SK-N-SH treated with all-trans-retinoic acid at 6 μM for 48 hours (cell line): Measurements from ENCODE around the gene IL16.

Experiments
- ATAC-seq: fragments of 200-7000 bp; cut with Tn5 transposase; 3 replicates; pipeline ENCODE4 v1.9.1; 2020; ENCODE audit warnings: mild to moderate bottlenecking, moderate library complexity
- BACH2 ChIP-seq: fragments of 250-450 bp; sonication (Bioruptor Pico); IDR thresholded peaks from 2 replicates; pipeline ENCODE4 v1.9.0; 2021; ENCODE audit warnings: mild to moderate bottlenecking, borderline replicate concordance
- CSDC2 ChIP-seq: fragments of 250-450 bp; sonication (Bioruptor Pico); IDR thresholded peaks from 2 replicates; pipeline ENCODE4 v1.5.0; 2020; ENCODE audit warnings: mild to moderate bottlenecking, moderate library complexity
- CSRNP3 ChIP-seq: fragments of 250-450 bp; sonication (Bioruptor Pico); IDR thresholded peaks from 2 replicates; pipeline ENCODE4 v1.5.1; 2021; ENCODE audit warnings: mild to moderate bottlenecking, moderate library complexity
- ESRRG ChIP-seq: fragments of 250-450 bp; sonication (Bioruptor Pico); IDR thresholded peaks from 2 replicates; pipeline ENCODE4 v1.6.1; 2021; ENCODE audit warnings: mild to moderate bottlenecking
- GLIS3 ChIP-seq: fragments of 250-450 bp; sonication (Bioruptor Pico); IDR thresholded peaks from 2 replicates; pipeline ENCODE4 v1.5.0; 2020; ENCODE audit warnings: mild to moderate bottlenecking, moderate library complexity
- ISL1 ChIP-seq: fragments of 250-450 bp; sonication (Bioruptor Pico); IDR thresholded peaks from 2 replicates; pipeline ENCODE4 v2.1.2; 2022; ENCODE audit warnings: mild to moderate bottlenecking, moderate library complexity
- OSR1 ChIP-seq: fragments of 250-450 bp; sonication (Bioruptor Pico); IDR thresholded peaks from 2 replicates; pipeline ENCODE4 v1.8.0; 2022; ENCODE audit warnings: moderate library complexity, mild to moderate bottlenecking, inconsistent platforms
- PPARA ChIP-seq: fragments of 250-450 bp; sonication (Bioruptor Pico); IDR thresholded peaks from 2 replicates; pipeline ENCODE4 v1.5.0; 2020; ENCODE audit warnings: mild to moderate bottlenecking, borderline replicate concordance
- RARB ChIP-seq: fragments of 250-450 bp; sonication (Bioruptor Pico); IDR thresholded peaks from 2 replicates; pipeline ENCODE4 v1.8.0; 2021; ENCODE audit warnings: mild to moderate bottlenecking, moderate library complexity
- SNAI2 ChIP-seq: fragments of 250-450 bp; sonication (Bioruptor Pico); IDR thresholded peaks from 2 replicates; pipeline ENCODE4 v1.5.0; 2020; ENCODE audit warnings: mild to moderate bottlenecking, moderate library complexity
- TCF4 ChIP-seq: fragments of 250-450 bp; sonication (Bioruptor Pico); IDR thresholded peaks from 2 replicates; pipeline ENCODE4 v1.8.0; 2021; ENCODE audit warnings: mild to moderate bottlenecking, moderate library complexity, borderline replicate concordance
- TOX ChIP-seq: fragments of 250-450 bp; sonication (Bioruptor Pico); IDR thresholded peaks from 2 replicates; pipeline ENCODE4 v1.8.0; 2021; ENCODE audit warnings: mild to moderate bottlenecking, moderate library complexity, borderline replicate concordance
- ZC3H10 ChIP-seq: fragments of 250-450 bp; sonication (Bioruptor Pico); IDR thresholded peaks from 2 replicates; pipeline ENCODE4 v1.5.1; 2021; ENCODE audit warnings: mild to moderate bottlenecking, moderate library complexity
- ZFP3 ChIP-seq: fragments of 250-450 bp; sonication (Bioruptor Pico); IDR thresholded peaks from 2 replicates; pipeline ENCODE4 v1.5.0; 2020; ENCODE audit warnings: mild to moderate bottlenecking, moderate library complexity
- ZFP30 ChIP-seq: fragments of 450-650 bp; formaldehyde crosslinking; IDR thresholded peaks from 2 replicates; pipeline ENCODE4 v1.5.0; 2022; ENCODE audit warnings: mild to moderate bottlenecking, moderate library complexity
- ZNF565 ChIP-seq: fragments of 450-650 bp; formaldehyde crosslinking; conservative IDR thresholded peaks from 2 replicates; pipeline ENCODE4 v1.5.0; 2020; ENCODE audit warnings: low read depth, mild to moderate bottlenecking, moderate library complexity
- ZNF70 ChIP-seq: fragments of 450-650 bp; formaldehyde crosslinking; IDR thresholded peaks from 2 replicates; pipeline ENCODE4 v1.5.0; 2020; ENCODE audit warnings: mild to moderate bottlenecking, moderate library complexity
- ZNF8 ChIP-seq: fragments of 450-650 bp; formaldehyde crosslinking; IDR thresholded peaks from 2 replicates; pipeline ENCODE4 v1.5.0; 2020; ENCODE audit warnings: mild to moderate bottlenecking, moderate library complexity
- TF ChIP-seq, protein P1 (sequence below): fragments of 250-450 bp; sonication (Bioruptor Pico); IDR thresholded peaks from 2 replicates; pipeline ENCODE4 v1.5.0; 2020; ENCODE audit warnings: mild to moderate bottlenecking, moderate library complexity
- TF ChIP-seq, protein P2 (sequence below): fragments of 250-450 bp; sonication (Bioruptor Pico); IDR thresholded peaks from 2 replicates; pipeline ENCODE4 v1.8.0; 2021; ENCODE audit warnings: low read depth, mild to moderate bottlenecking, moderate library complexity, borderline replicate concordance
- TF ChIP-seq, protein P3 (sequence below): fragments of 250-450 bp; sonication (Bioruptor Pico); IDR thresholded peaks from 2 replicates; pipeline ENCODE4 v1.5.1; 2020; ENCODE audit warnings: low read depth, mild to moderate bottlenecking, moderate library complexity

IL16 gene

GRCh38 chr15:81182756-81183438 is 13.8 kb upstream of the IL16 start:
- TF ChIP-seq ZNF70 (no peak), ESRRG (CRISPR knock-in tag) (no peak), ZFP30 (CRISPR knock-in tag) (no peak), BACH2 (CRISPR knock-in tag) (no peak), ZFP3 (CRISPR knock-in tag) (no peak), OSR1 (CRISPR knock-in tag) (no peak)
- TF ChIP-seq, protein P1, sequence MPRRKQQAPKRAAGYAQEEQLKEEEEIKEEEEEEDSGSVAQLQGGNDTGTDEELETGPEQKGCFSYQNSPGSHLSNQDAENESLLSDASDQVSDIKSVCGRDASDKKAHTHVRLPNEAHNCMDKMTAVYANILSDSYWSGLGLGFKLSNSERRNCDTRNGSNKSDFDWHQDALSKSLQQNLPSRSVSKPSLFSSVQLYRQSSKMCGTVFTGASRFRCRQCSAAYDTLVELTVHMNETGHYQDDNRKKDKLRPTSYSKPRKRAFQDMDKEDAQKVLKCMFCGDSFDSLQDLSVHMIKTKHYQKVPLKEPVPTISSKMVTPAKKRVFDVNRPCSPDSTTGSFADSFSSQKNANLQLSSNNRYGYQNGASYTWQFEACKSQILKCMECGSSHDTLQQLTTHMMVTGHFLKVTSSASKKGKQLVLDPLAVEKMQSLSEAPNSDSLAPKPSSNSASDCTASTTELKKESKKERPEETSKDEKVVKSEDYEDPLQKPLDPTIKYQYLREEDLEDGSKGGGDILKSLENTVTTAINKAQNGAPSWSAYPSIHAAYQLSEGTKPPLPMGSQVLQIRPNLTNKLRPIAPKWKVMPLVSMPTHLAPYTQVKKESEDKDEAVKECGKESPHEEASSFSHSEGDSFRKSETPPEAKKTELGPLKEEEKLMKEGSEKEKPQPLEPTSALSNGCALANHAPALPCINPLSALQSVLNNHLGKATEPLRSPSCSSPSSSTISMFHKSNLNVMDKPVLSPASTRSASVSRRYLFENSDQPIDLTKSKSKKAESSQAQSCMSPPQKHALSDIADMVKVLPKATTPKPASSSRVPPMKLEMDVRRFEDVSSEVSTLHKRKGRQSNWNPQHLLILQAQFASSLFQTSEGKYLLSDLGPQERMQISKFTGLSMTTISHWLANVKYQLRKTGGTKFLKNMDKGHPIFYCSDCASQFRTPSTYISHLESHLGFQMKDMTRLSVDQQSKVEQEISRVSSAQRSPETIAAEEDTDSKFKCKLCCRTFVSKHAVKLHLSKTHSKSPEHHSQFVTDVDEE (CRISPR knock-in tag), result no peak
- TF ChIP-seq, protein P2, sequence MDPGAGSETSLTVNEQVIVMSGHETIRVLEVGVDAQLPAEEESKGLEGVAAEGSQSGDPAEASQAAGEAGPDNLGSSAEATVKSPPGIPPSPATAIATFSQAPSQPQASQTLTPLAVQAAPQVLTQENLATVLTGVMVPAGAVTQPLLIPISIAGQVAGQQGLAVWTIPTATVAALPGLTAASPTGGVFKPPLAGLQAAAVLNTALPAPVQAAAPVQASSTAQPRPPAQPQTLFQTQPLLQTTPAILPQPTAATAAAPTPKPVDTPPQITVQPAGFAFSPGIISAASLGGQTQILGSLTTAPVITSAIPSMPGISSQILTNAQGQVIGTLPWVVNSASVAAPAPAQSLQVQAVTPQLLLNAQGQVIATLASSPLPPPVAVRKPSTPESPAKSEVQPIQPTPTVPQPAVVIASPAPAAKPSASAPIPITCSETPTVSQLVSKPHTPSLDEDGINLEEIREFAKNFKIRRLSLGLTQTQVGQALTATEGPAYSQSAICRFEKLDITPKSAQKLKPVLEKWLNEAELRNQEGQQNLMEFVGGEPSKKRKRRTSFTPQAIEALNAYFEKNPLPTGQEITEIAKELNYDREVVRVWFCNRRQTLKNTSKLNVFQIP (CRISPR knock-in tag), result no peak
- no peak for ATAC-seq

DNA sequence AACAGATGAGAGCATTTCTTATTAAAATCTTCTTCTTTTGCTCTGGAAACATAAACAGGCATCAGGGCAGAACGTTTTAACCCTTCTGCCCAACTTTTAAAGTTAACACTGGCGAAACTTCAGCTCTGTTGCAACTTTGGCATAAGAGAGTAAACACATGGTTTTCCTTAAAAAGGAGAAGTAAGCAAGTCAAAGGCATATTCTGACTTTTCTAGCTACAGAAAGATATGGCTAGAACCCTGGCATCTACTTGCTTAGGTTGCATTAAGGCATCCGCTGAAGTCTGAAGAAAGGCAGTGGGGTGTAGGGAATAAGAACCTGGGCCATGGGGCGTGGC is 13.3 kb upstream of the IL16 start:
- no peak for ATAC-seq

DNA sequence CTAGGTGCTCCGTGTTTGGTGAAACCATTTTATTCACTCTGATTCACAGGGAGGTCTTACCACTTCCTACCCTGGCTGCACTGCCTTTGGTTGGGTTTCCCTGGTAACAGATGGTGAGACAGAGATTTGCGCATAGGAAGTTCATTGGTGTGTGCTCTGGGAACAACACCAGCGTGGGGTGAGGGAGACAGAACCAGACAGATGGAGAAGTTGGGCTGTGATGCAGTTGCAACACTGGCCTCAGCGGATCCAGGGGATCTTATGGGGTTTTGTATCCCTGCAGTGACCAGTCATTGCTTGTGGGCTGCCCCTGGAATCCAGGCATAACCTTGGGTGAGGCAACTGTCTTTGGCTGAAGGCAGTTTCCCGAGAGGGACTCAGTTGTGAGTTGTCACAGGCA is 12.5 kb upstream of the IL16 start:
- TF ChIP-seq, protein P1 (CRISPR knock-in tag), result no peak
- TF ChIP-seq TCF4 (CRISPR knock-in tag), result no peak
- TF ChIP-seq ZNF8 (CRISPR knock-in tag), result no peak
- no peak for TF ChIP-seq ZFP30 (CRISPR knock-in tag)
- ATAC-seq, result no peak

More for the DNA sequence above, 13.3 kb upstream of the IL16 start:
- TF ChIP-seq, protein P1 (CRISPR knock-in tag), result no peak
- TF ChIP-seq PPARA (CRISPR knock-in tag) (no peak), OSR1 (CRISPR knock-in tag) (no peak), ZNF70 (no peak), ESRRG (CRISPR knock-in tag) (no peak), ZNF565 (CRISPR knock-in tag) (no peak), SNAI2 (CRISPR knock-in tag) (no peak), ZFP3 (CRISPR knock-in tag) (no peak), GLIS3 (CRISPR knock-in tag) (no peak), CSRNP3 (no peak), ZFP30 (CRISPR knock-in tag) (no peak), ISL1 (CRISPR knock-in tag) (no peak), ZNF8 (CRISPR knock-in tag) (no peak), TOX (CRISPR knock-in tag) (no peak), RARB (no peak), CSDC2 (CRISPR knock-in tag) (no peak), ZC3H10 (no peak)
- TF ChIP-seq, protein P3, sequence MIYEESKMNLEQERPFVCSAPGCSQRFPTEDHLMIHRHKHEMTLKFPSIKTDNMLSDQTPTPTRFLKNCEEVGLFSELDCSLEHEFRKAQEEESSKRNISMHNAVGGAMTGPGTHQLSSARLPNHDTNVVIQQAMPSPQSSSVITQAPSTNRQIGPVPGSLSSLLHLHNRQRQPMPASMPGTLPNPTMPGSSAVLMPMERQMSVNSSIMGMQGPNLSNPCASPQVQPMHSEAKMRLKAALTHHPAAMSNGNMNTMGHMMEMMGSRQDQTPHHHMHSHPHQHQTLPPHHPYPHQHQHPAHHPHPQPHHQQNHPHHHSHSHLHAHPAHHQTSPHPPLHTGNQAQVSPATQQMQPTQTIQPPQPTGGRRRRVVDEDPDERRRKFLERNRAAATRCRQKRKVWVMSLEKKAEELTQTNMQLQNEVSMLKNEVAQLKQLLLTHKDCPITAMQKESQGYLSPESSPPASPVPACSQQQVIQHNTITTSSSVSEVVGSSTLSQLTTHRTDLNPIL (CRISPR knock-in tag), result no peak
